Activated CD8-positive, alpha-beta T cell treated with anti-CD3 and anti-CD28 coated beads for 36 hours (primary cell): Measurements from ENCODE around the gene LSM5. TPM values are rescaled to one million over a fixed set of nuclear protein-coding genes. Genes with fewer than 3 reads are reported as not detected.

ENCODE experiments used
- ATAC-seq: fragments of 200-7000 bp; cut with Tn5 transposase; one replicate; pipeline ENCODE4 v1.10.0; 2021; ENCODE audit warnings: mild to moderate bottlenecking, moderate library complexity
- CTCF ChIA-PET: fragments of 350-600 bp; sonication (Branson Sonifier 250); formaldehyde crosslinking; loops from one replicate; lab custom pipeline; 2021; ENCODE audit warnings: antibody characterized with exemption; lab: Charles Lee
- POLR2A ChIA-PET: fragments of 350-600 bp; sonication (Branson Sonifier 250); formaldehyde crosslinking; loops from one replicate; lab custom pipeline; 2021; ENCODE audit warnings: antibody characterized with exemption; lab: Charles Lee
- DNase-seq: peaks from one replicate; pipeline ENCODE4 v3.0.0-alpha.2; 2020
- H3K27ac Mint-ChIP-seq: one replicate; pipeline ENCODE4 v1.8.0; 2021; ENCODE audit warnings: mild to moderate bottlenecking, mixed read lengths
- H3K27me3 Mint-ChIP-seq: one replicate; pipeline ENCODE4 v1.8.0; 2021; ENCODE audit warnings: mixed read lengths
- H3K36me3 Mint-ChIP-seq: one replicate; pipeline ENCODE4 v1.8.0; 2021; ENCODE audit warnings: low read depth, mixed read lengths
- H3K4me1 Mint-ChIP-seq: one replicate; pipeline ENCODE4 v1.8.0; 2021; ENCODE audit warnings: low read depth, mixed read lengths
- H3K4me3 Mint-ChIP-seq: one replicate; pipeline ENCODE4 v1.8.0; 2021; ENCODE audit warnings: mild to moderate bottlenecking, moderate library complexity, mixed read lengths
- H3K9me3 Mint-ChIP-seq: one replicate; pipeline ENCODE4 v1.8.0; 2021; ENCODE audit warnings: mixed read lengths
- CTCF ChIP-seq: fragments of 200-600 bp; IDR thresholded peaks from one replicate; pipeline ENCODE4 v1.8.0; 2022; ENCODE audit warnings: antibody characterized with exemption, mild to moderate bottlenecking
- intact Hi-C: fragments of 100-400 bp; cut with micrococcal nuclease; formaldehyde crosslinking; loops from one replicate; pipeline ENCODE4 v1.10.0; 2022
- total RNA-seq, 2 experiments: library from RNA; stranded (reverse); gene quantifications; one replicate each; pipeline ENCODE4 v1.2.3, GENCODE V29; 2021

LSM5 gene
- total RNA-seq, 2 experiments from 2014 or later: 122 to 124 TPM

- no peak for TF ChIP-seq CTCF
- Mint-ChIP-seq H3K27me3 (peaks cover 18% of the 10 kb centered on the region), H3K4me1 (no peaks in the 10 kb centered on the region), H3K36me3 (no peaks in the 10 kb centered on the region), H3K9me3 (no peaks in the 10 kb centered on the region), H3K4me3 (no peak overlapping the region), H3K27ac (no peak overlapping the region)
- intact Hi-C loops: no loop called here
- ATAC-seq (no peak), DNase-seq (no peak)
- POLR2A ChIA-PET: no interaction called here
- CTCF ChIA-PET: no interaction called here
These were observed 36.7 kb downstream of the LSM5 start for GRCh38 chr7:32453341-32454011.

GRCh38 chr7:32447218-32447617 lies 43.0 kb downstream of the LSM5 start:
- no peak for DNase-seq
- no peak overlapping the region for H3K4me3 Mint-ChIP-seq
- H3K4me1 Mint-ChIP-seq: no peaks in the 10 kb centered on the region
- no peaks in the 10 kb centered on the region for H3K9me3 Mint-ChIP-seq
- no peak for ATAC-seq
- ChIA-PET CTCF (no interaction called here), POLR2A (no interaction called here)
- TF ChIP-seq CTCF: no peak
- no peak overlapping the region for H3K27ac Mint-ChIP-seq
- no peaks in the 10 kb centered on the region for H3K36me3 Mint-ChIP-seq
- peaks cover 7% of the 10 kb centered on the region for H3K27me3 Mint-ChIP-seq
- intact Hi-C loops: no loop called here

GRCh38 chr7:32436146-32436928 lies 53.8 kb downstream of the LSM5 start:
- no peak overlapping the region for H3K27ac Mint-ChIP-seq
- no peaks in the 10 kb centered on the region for H3K9me3 Mint-ChIP-seq
- no peak for ATAC-seq
- H3K4me3 Mint-ChIP-seq: no peak overlapping the region
- peaks cover 10% of the 10 kb centered on the region for H3K27me3 Mint-ChIP-seq
- no peak for DNase-seq
- ChIA-PET CTCF (no interaction called here), POLR2A (no interaction called here)
- H3K36me3 Mint-ChIP-seq: no peaks in the 10 kb centered on the region
- intact Hi-C loops: no loop called here
- H3K4me1 Mint-ChIP-seq: no peaks in the 10 kb centered on the region
- no peak for TF ChIP-seq CTCF

Other genes with a start within 250 kb of the LSM5 start
- 10 to 100 TPM; 54.0 to 63.5 TPM for gene AVL9, start 5.1 kb upstream of the LSM5 start, total RNA-seq